ENCODE data around the gene DOCK11. TPM values are rescaled to one million over a fixed set of nuclear protein-coding genes. Genes with fewer than 3 reads are reported as not detected.

DOCK11 gene
- total RNA-seq, 1 experiment from 2014 or later, result 26.3 TPM

GRCh38 chrX:118499295-118499694 lies 3.7 kb downstream of the DOCK11 start:
- DNase-seq (ENCODE audit: low read depth), result no peak

GRCh38 chrX:118502161-118502789 lies 6.7 kb downstream of the DOCK11 start:
- DNase-seq (ENCODE audit: low read depth), result no peak

DNA sequence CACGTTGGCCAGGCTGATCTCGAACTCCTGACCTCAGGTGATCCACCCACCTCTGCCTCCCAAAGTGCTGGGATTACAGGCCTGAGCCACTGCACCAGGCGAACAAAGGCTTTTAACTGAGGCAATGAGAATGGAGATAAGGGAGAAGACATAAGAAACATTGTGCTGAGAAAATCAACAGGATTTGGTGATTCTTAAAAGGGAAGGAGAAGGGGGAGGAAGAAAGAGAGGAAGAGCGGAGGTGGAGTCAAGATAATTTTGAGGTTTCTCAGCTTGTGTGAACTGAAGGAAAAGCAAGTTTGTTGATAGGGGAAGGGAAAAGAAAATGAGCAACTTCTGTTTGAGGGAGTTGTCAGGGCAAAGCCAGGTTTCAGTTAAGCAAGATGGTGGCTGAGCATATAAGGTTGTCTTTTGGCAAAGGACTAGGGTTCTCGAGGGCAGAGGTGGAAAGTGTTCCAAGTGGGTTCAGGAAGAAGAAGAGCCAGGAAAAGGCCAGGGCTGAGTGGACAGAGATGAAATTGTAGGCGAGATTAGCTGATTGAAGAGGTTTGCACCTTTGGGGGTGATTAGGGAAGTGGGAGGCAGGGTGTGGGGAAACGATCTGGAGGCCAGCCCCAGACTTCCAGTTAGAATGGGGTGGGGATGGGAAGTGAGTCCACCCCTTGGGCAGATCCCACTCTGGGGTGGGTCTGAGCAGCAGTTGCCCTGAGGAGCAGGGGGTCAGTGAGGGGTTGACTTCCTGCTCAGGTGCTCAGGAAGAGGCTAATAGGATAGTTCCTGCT lies 7.8 kb downstream of the DOCK11 start:
- DNase-seq (ENCODE audit: low read depth), result no peak

GRCh38 chrX:118504581-118504980 lies 9.0 kb downstream of the DOCK11 start:
- no peak for DNase-seq (ENCODE audit: low read depth)

GRCh38 chrX:118506805-118507480 lies 11.3 kb downstream of the DOCK11 start:
- DNase-seq (ENCODE audit: low read depth), result no peak

- no peak for DNase-seq (ENCODE audit: low read depth)
Observed at GRCh38 chrX:118507766-118508165, 12.2 kb downstream of the DOCK11 start.

GRCh38 chrX:118508221-118508620 lies 12.6 kb downstream of the DOCK11 start:
- DNase-seq (ENCODE audit: low read depth), result no peak

GRCh38 chrX:118508635-118509034 lies 13.0 kb downstream of the DOCK11 start:
- DNase-seq (ENCODE audit: low read depth), result no peak

- no peak for DNase-seq (ENCODE audit: low read depth)
Observed at GRCh38 chrX:118510111-118510510, 14.5 kb downstream of the DOCK11 start.

- no peak for DNase-seq (ENCODE audit: low read depth)
Observed at GRCh38 chrX:118513120-118513898, 17.7 kb downstream of the DOCK11 start.

GRCh38 chrX:118519411-118520215 lies 24.0 kb downstream of the DOCK11 start:
- DNase-seq (ENCODE audit: low read depth), result peak; percentile 47

DNA sequence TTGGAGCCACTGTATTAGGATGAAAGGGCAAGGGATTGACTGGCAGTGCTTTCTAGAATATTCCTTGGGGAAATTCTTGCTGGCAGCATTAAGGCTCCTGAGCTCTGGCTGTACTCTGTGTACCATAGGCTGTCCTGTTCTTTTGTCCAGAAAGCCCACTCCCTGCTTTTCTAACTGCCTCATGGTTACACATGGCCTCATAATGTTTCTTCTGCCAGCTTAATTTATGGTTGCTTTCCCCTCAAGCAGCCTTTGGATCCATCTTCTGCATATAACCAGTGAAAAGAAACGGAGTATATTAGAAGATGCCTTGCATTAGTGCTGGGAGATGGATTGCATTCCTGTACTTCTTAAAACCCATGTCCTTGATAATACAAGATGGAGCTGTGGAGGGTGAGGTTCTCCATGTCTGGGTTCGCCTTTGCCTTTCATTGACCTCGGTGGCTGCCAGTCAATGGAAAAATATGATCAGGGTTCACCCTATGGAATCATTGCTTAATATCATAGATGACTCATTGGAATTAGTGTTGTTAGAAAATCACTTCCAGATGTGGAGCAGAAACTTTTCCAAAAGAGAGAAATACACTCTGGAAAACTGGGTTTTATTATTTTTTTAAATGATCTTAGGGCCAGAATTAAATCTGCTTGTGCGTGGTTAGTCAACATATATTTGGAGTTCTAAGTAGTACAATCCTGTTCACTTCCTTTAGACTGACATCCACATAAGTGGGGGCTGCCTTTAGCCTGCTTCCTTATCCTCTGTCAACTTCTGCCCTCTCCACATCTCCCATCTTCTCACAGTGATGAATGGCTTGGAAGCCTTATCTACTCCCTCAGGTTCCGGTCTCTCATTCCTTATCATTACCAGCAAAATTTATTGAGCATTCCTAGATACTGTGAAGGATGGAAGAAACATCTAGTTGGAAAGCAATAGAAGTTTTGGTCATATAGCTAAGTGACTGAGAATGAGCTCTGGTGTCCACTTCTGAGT lies 24.9 kb downstream of the DOCK11 start:
- DNase-seq (ENCODE audit: low read depth), result peak; percentile 70

DNA sequence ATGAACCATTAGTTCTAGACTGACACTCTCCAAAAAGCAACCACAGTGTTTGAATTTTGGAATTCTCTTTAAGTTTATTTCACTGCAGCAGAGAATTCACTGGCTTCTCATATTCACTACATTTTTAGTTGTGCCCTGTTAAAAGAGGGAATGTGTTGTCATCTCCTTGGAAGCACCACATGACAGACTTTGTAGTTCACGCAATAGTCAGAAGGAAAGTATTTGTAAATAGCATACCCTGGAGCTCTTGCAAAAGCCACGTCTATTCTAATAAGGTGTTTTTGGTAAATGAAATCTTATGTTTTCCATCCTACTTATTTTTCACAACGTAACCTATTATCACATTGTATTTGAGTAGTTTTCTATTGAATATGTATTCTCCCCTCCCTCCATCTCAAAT lies 25.8 kb downstream of the DOCK11 start:
- DNase-seq (ENCODE audit: low read depth), result no peak

GRCh38 chrX:118522230-118522926 lies 26.8 kb downstream of the DOCK11 start:
- no peak for DNase-seq (ENCODE audit: low read depth)

DNA sequence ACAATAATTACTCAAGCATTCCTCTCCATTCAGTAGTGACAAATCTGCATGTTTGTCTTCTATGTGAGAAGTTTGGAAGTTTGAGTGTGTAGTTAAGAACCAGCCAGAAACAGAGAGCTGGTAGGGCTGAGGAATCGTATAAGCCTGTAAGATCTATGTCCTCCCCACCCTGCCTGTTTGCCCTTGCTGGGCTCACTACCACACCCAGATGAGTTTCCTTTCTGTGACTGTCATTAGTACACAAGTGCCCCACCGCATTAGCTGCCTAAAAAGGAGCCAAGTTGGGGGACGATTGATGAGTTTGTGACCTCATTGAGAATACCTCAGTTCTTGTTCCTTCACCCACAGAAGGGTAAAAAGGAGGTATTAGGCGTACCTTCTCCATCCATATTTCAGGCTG lies 28.3 kb downstream of the DOCK11 start:
- DNase-seq (ENCODE audit: low read depth), result no peak

- no peak for DNase-seq (ENCODE audit: low read depth)
Observed at GRCh38 chrX:118524344-118524743, 28.7 kb downstream of the DOCK11 start.

GRCh38 chrX:118525174-118525730 lies 29.6 kb downstream of the DOCK11 start:
- no peak for DNase-seq (ENCODE audit: low read depth)

DNA sequence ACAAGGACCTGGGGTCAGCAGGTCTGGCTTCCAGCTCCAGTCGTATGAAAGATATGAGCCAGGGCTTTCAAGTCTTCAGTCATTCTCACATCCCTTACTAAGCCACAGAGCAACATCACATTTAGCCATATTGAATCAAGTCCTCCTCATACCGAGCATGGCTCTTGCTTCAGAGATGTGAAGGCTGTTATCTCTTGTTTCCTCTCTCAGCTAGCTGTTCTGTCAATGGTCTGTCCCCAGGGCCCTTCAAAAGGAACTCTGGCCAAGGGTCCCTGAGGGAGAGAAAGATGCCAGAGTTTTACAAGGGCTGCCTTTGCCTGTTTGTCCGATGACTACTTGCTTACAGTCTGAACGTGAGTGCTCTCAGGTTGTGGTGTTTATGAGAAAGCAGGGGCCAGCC lies 30.5 kb downstream of the DOCK11 start:
- no peak for DNase-seq (ENCODE audit: low read depth)

Data from RPMI7951 (cell line).